HG03103 (cell line): ENCODE results near the gene ABCD1.
"Not testable (repeated sequence)": the region's sequence is repeated elsewhere in the genome, so short reads cannot be mapped to it uniquely, and the experiment has no call there.

Experiments
- ATAC-seq: cut with Tn5 transposase; IDR thresholded peaks from one replicate; pipeline ENCODE4 v1.9.1; 2021; ENCODE audit warnings: low read depth; ENCODE audit not compliant: unreplicated experiment

ABCD1 gene

DNA sequence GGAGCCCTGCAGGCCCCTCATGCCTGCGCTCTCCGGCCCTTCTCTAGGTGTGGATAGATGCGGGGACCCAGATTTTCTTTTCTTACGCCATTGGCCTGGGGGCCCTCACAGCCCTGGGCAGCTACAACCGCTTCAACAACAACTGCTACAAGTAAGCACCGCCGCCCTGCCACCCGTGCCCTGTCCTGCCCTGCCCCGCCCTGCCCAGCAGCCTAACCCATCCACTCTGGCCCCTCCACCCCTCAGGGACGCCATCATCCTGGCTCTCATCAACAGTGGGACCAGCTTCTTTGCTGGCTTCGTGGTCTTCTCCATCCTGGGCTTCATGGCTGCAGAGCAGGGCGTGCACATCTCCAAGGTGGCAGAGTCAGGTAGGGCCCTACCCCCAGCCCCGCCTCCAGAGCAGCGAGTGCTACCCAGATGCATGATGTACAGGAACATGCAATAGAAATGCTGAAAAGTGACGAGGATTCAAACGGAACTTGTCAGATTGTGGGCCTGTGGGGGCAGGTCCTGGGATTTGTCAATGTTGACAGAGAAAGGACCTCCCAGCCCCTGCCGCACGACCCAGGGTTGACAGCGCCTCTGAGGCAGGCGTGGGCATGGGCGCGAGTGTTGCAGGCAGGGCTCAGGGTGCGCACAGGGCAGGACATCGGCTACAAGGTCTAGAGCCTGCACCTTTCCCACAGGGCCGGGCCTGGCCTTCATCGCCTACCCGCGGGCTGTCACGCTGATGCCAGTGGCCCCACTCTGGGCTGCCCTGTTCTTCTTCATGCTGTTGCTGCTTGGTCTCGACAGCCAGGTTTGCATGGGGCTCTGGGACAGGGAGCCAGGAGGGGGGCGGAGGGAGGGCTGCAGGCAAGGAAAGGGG, 31.2 kb upstream of the ABCD1 start:
- no peak for ATAC-seq

DNA sequence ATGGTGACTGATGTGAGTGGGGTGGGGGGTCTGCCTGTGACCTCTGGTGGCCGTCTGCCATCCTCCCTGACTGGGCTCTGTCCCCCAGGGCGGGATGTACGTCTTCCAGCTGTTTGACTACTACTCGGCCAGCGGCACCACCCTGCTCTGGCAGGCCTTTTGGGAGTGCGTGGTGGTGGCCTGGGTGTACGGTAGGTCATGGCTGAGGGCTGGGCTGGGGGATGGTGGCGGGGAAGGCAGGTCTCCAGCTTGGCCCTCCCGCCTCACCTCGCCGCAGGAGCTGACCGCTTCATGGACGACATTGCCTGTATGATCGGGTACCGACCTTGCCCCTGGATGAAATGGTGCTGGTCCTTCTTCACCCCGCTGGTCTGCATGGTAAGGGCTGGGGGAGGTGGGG, 30.4 kb upstream of the ABCD1 start:
- not testable (repeated sequence) for ATAC-seq

DNA sequence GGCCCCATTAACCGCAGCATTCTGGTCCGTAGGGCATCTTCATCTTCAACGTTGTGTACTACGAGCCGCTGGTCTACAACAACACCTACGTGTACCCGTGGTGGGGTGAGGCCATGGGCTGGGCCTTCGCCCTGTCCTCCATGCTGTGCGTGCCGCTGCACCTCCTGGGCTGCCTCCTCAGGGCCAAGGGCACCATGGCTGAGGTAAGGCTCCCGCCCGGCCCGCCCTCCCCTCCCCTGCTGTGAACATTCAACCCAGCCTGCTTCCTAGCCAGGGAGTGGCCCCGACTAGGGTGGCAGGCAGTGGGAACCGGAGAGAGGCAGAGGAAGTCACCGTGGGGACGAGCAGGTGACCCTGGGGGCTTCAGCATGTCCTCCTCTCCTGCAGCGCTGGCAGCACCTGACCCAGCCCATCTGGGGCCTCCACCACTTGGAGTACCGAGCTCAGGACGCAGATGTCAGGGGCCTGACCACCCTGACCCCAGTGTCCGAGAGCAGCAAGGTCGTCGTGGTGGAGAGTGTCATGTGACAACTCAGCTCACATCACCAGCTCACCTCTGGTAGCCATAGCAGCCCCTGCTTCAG, 29.9 kb upstream of the ABCD1 start:
- no peak for ATAC-seq

DNA sequence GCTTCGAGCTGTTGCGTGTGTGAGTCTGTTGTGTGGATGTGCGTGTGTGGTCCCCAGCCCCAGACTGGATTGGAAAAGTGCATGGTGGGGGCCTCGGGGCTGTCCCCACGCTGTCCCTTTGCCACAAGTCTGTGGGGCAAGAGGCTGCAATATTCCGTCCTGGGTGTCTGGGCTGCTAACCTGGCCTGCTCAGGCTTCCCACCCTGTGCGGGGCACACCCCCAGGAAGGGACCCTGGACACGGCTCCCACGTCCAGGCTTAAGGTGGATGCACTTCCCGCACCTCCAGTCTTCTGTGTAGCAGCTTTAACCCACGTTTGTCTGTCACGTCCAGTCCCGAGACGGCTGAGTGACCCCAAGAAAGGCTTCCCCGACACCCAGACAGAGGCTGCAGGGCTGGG, 28.6 kb upstream of the ABCD1 start:
- no peak for ATAC-seq

DNA sequence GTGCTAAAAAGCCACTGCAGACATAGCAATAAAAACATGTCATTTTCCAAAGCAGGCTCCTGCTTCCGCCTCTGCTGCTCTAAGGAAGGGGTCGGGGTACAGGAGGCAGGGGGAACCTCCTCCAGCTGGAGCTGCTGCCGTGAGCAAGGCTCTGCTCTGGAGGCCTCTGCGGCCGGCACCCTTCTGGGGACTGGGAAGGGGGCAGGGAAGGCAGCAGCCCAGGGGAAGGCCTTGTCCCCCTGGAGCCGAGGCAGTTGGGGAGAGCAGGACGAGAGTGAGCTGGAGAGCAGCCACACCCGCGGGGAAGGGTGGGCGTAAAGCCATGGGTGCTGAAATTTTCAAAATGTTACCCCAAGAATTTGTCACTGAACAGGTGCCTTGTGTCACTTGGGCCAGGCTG, 28.1 kb upstream of the ABCD1 start:
- not testable (repeated sequence) for ATAC-seq

DNA sequence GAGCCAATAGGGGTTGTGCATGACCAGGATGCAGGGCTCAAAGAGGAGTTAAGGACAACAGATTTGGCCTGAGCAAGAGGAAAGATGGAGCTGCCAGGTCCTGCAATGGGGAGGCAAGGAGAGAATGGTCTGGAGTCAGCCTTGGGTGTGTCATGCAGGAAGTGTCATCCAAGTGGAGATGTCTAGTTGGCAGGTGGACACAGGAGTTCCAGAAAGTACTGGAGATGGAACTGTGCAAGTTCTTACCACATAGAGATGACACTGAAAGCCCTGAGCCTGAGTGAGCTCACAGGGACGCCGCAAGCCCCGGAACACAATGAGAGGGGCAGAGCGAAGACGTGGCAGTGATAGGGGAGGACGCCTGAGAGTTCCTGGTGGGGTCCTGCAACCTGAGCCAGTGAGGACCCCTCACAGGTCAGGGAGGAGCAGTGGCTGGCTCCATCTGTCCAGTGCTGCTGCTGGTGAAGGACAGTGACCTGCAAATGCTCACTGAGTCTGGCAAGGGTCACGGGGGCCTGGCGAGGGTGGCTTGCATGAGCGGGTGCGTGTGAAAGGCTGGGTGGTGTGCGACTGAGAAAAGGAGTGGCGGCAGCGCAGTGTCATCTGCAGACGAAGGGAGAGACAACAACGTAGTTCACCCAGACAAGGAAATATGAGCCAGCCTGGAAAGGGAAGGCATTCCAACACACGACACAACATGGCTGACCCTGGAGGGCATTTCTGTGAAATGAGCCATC, 27.5 kb upstream of the ABCD1 start:
- not testable (repeated sequence) for ATAC-seq

DNA sequence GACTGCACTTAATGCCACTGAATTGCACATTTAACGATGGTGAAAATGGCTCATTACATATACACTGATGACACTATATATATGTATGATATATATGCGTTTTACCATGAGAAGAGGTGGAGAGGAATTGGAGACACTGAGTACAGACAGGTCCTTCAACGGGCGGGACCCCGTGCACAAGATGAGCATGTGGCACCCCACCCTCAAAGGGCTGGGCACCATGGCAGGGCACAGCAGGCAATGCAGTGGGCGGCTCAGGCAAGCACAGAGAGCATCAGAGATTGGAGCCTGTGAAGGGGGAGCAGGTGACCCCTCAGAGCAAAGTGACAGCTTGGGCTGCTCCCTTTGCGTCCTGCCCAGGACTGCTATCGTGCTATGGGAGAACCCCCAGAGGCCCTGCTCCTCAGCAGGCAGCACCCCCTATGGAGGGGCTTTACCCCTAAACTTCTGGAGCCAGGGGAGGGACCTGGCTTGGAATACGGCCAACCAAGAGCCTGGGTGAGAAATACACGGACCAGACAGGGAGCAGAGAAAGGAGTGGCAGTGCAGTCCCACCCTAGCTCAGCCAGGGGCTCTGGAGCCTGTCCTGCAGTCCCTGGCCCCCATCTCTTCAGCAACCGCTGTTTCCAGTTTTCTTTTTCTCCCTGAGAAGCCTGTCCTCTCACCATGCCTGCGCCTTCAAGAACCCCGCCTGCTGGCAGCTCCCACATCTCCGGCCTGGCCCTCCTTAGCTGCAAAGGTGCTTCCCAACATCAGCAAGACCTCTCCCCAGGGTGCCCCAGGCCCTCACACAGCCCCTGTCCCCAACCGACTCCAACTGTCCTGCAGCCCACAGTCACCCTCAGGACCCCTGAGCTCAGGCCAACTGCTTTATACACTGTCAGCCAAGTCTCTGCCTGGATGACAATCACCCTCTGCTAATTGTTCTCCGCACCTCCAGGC, 26.5 kb upstream of the ABCD1 start:
- no peak for ATAC-seq

DNA sequence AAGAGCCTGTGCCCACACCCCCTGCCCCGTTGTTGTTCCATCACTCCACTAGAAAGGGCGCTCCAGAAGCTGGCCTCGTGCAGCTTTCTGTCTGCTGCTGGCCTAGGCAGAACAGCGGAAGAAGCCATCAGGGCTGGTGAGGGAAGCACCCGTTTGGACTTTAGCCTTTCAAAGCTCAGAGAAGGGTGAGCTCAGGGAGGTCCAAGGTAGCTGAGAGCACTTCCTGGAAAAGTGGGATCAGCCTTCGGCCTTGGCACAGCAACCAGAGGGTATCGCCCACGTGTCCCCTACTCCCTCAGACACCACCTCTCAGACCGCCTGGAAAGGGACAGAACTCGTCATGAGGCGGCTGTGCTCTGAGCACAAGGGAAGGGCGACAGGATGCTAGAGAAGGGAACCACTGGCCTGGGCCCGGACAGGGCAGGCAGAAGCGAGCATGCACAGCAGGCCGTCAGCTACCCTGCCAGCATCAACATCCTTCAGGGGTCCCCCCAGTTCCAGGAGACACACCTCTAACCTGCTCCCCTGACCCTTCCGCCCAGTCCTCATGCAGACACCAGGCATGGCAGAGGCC, 25.4 kb upstream of the ABCD1 start:
- not testable (repeated sequence) for ATAC-seq

DNA sequence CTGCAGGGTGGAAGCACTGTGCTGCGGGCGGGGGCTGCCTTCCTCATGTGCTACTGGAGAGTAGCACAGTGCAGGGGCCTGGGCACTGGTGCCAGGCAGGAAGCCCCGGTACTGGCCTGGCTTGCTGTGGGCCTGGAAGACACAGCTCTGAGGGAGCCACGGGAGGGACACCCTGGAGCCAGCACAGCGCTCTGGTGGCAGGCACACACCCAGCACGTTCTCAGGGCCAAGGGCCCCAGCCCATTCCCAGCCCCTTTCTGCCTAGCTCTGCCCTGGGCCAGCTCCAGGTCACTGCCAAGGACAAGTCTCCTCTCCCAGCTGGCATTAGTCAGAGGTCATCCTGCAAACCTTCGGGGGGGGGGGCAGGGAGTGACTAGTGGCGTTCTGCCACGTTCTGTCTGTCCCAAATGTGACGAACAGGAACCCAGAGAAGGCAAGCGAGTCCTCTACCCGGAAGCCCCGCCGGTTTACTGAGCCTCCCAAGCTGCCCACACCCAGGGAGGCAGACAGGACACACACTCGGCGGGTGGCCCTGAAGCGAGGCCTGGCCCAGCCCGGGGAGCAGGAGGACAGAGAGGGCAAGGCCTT, 24.8 kb upstream of the ABCD1 start:
- ATAC-seq, result not testable (repeated sequence)

DNA sequence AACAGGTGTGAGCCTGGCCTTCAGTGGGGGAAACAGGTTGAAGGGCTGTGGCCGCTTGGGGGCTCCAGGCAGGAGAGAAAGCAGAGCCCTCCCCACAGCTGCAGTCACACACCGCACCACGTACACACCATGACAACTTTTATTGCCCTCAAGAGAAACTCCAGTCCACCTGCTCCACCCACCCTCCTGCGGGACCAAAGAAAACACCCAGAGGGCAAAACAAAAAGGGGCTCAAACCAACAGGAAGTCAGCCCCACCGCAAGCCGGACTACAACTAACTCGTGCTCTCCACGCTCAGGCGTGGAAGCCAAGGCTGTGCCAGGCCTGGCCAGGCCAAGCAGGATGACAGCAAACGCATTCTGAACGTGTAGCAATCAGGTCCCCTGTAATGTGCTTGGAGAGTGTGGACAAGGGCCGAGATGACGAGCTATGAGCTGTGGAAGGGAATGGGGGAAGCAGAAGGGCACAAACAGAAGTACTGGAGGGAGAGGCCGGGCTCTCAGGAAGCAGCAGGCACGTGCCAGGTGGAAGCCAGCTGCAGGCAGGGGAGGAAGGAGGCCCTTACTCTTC, 24.2 kb upstream of the ABCD1 start:
- no peak for ATAC-seq

DNA sequence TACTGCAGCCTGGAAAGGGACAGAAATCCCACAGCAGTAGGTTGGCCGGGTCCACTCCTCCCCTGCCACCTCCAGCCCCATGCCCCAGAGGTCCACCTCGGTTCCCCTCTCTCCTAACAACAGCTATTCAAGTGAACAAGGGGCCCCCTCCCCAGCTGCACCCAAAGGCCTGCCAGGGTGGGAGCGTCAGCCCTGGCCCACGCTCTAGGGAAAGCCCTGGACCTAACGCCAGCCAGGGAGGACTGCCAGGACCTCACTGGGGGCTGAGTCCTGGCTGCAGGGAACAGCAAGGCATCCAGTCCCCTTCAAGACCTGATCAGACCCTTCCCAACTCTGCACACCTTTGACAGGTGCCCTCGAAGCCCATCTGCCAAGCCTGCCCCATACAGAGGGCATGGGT, 23.7 kb upstream of the ABCD1 start:
- no peak for ATAC-seq

DNA sequence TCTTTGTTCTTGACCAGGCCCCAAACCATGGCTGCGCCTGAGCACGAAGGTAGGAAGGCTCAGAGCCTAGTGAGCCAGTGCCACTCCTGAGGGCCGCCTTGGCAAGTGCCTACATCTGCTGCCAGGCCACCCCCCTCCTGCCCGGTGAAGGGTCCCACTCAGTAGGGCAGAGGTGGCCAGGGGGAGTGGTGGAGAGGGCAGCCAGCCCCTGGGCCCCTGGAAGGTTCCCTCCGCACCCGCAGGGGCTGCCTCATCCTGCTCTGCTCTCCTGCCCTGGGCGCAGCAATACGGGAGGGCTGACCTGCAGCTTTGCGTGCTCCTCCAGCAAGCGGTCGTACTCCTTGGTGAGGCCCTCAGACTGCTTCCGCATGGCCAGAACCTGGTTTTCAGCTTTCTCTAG, 22.9 kb upstream of the ABCD1 start:
- no peak for ATAC-seq

DNA sequence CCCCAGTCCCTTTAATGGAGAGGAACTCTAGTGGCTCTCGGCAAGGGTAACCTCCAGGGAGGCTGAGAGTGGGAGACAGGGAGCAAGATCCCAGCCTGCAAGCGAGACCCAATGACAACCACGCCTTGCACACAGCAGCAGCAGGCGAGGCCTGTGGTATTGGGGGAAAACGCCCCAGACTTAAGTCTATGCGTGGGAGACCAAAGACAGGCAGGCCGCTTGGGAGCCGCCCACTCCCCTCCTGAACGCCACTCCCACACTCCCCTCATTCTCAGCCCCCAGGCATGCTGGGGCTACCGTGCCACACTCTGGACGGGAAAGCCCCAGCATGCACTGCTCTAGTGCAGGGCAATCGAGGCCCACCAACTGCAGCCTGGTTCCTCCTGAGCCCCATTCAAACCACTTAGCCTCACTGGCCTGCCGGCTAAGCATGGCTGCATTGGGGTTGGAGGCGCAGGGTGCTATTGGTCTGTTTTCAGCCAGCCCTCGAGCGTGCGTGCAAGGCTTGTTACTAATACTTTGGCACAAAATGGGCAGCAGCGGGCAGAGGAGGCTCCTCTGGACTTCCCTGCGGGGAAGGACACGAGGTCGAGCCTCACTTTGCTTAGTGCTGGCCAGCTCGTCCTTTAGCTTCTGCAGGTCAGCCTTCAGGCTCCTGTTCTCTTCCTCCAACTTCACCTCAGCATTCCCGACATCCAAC, 22.2 kb upstream of the ABCD1 start:
- ATAC-seq, result no peak

DNA sequence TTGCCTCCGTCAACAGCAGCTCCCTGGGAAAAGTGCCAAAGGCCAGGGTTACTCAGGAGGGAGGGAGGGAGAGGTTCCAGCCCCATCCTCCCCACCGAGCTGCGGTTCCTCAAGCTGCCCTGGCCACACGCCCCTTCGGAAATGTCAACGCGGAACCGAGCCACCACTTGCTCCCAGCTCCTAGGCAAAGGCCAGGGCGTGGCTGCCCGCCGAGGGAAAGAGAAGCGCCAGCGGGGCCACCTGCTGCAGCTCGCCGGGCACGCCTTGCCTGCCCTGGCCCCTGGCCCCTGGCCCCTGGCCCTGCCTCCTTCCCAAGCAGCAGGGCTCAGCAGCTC, 21.7 kb upstream of the ABCD1 start:
- ATAC-seq, result no peak

DNA sequence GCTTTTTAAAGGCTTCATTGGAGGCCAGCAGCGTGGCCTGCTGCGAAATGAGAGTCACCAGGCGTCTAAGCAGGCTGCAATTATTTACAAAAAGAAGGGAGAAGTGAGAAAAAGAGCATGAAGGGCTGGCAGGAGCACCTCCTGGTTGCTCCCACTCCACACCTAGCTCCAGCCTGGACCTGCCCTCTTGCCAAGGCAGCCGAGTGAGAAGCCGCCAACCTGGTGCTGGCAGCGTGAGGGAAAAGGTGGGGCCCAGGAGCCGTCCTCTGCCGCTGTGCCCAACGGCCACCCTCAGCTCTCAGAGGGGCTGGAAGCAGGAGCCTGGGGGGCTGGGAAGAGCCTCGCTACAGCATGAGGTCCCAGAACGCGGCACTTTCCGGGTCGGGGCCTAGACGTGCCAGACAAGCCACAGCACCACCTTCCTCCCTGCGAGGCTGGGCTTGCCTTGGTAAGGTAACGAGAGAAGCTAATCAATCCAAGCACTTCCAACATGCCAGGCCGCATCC, 20.6 kb upstream of the ABCD1 start:
- ATAC-seq, result no peak

DNA sequence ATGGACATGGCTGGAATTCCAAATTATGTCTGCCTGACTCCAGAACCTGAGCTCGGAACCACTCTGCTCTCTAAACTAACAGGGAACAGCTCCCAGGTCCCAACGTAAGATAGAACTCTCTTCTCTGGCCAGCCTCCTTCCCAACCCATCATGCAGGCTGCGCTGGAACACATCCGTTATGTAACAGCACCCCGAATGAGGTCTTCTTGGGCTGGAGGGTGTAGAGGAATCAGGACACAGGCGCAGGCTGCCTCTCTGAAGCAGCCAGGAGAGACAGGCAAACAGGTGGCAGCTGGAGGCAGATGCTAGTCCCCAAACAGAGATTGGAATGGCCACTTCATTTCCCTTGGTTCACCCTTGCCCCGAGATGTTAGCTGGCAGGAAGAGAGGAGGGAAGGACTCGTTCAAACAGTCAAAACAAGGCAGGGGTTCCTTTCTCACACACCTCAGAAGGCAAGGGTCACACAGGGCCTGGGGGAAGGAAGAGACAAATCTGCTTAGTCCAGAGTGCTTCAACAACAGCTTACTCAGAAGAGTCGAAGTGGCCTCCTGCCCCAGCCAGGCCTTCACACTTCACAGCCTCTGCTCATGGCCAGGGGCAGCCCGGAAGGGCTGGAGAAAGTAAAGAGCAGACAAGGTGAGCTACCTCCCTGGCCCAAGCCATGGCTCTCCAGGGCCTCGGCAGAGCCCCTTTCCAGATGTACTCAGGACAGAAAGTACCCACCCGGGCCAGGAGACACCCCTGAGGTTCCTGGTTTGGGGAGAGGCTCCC, 19.8 kb upstream of the ABCD1 start:
- ATAC-seq, result not testable (repeated sequence)

DNA sequence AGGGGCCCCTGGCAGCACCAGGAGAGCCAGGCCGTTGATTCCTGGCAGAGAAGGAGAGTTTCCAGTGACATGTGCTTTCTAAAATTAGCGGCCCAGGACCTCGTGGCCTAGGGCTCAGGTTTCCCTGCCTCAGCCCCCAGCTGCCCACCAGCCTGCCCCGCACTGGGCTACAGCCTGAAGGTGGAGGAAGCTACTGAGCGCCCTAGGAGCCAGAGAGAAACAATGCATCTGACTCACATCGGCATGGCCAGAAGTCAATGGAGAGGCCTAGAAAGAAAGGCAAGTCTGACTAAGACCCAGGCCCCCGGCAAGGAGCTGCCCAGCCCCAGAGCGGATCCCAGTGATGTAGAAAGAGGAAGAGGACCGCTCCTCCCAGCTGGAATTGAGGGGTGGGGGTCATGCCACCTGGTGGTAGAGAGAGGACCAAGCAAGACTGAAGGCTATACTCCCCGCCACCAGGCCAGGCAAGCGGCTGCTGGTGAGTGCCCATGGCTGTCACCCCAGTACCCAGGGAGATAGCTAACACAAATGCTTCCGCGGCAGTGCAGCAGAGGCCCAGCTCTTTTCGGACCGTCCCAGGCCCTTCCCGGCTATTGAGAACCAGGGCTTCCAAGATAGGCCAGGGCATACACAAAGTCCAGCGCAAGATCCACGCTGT, 19.1 kb upstream of the ABCD1 start:
- not testable (repeated sequence) for ATAC-seq
